SK-N-SH treated with all-trans-retinoic acid at 6 μM for 48 hours (cell line): ENCODE data around the gene CRLF2.

Source experiments
- ATAC-seq: fragments of 200-7000 bp; cut with Tn5 transposase; 3 replicates; pipeline ENCODE4 v1.9.1; 2020; ENCODE audit warnings: mild to moderate bottlenecking, moderate library complexity
- ARNTL ChIP-seq: fragments of 450-650 bp; formaldehyde crosslinking; IDR thresholded peaks from 2 replicates; pipeline ENCODE4 v1.5.0; 2020; ENCODE audit warnings: low read depth, mild to moderate bottlenecking, moderate library complexity, borderline replicate concordance
- BACH2 ChIP-seq: fragments of 250-450 bp; sonication (Bioruptor Pico); IDR thresholded peaks from 2 replicates; pipeline ENCODE4 v1.9.0; 2021; ENCODE audit warnings: mild to moderate bottlenecking, borderline replicate concordance
- CSDC2 ChIP-seq: fragments of 250-450 bp; sonication (Bioruptor Pico); IDR thresholded peaks from 2 replicates; pipeline ENCODE4 v1.5.0; 2020; ENCODE audit warnings: mild to moderate bottlenecking, moderate library complexity
- CSRNP3 ChIP-seq: fragments of 250-450 bp; sonication (Bioruptor Pico); IDR thresholded peaks from 2 replicates; pipeline ENCODE4 v1.5.1; 2021; ENCODE audit warnings: mild to moderate bottlenecking, moderate library complexity
- ESRRG ChIP-seq: fragments of 250-450 bp; sonication (Bioruptor Pico); IDR thresholded peaks from 2 replicates; pipeline ENCODE4 v1.6.1; 2021; ENCODE audit warnings: mild to moderate bottlenecking
- GLIS3 ChIP-seq: fragments of 250-450 bp; sonication (Bioruptor Pico); IDR thresholded peaks from 2 replicates; pipeline ENCODE4 v1.5.0; 2020; ENCODE audit warnings: mild to moderate bottlenecking, moderate library complexity
- ISL1 ChIP-seq: fragments of 250-450 bp; sonication (Bioruptor Pico); IDR thresholded peaks from 2 replicates; pipeline ENCODE4 v2.1.2; 2022; ENCODE audit warnings: mild to moderate bottlenecking, moderate library complexity
- OSR1 ChIP-seq: fragments of 250-450 bp; sonication (Bioruptor Pico); IDR thresholded peaks from 2 replicates; pipeline ENCODE4 v1.8.0; 2022; ENCODE audit warnings: moderate library complexity, mild to moderate bottlenecking, inconsistent platforms
- PATZ1 ChIP-seq: fragments of 250-450 bp; sonication (Bioruptor Pico); IDR thresholded peaks from 2 replicates; pipeline ENCODE4 v1.8.0; 2020; ENCODE audit warnings: mild to moderate bottlenecking, moderate library complexity, borderline replicate concordance
- POU6F1 ChIP-seq: fragments of 250-450 bp; sonication (Bioruptor Pico); IDR thresholded peaks from 2 replicates; pipeline ENCODE4 v1.8.0; 2021; ENCODE audit warnings: low read depth, mild to moderate bottlenecking, moderate library complexity, borderline replicate concordance
- PPARA ChIP-seq: fragments of 250-450 bp; sonication (Bioruptor Pico); IDR thresholded peaks from 2 replicates; pipeline ENCODE4 v1.5.0; 2020; ENCODE audit warnings: mild to moderate bottlenecking, borderline replicate concordance
- RARB ChIP-seq: fragments of 250-450 bp; sonication (Bioruptor Pico); IDR thresholded peaks from 2 replicates; pipeline ENCODE4 v1.8.0; 2021; ENCODE audit warnings: mild to moderate bottlenecking, moderate library complexity
- TCF4 ChIP-seq: fragments of 250-450 bp; sonication (Bioruptor Pico); IDR thresholded peaks from 2 replicates; pipeline ENCODE4 v1.8.0; 2021; ENCODE audit warnings: mild to moderate bottlenecking, moderate library complexity, borderline replicate concordance
- TOX ChIP-seq: fragments of 250-450 bp; sonication (Bioruptor Pico); IDR thresholded peaks from 2 replicates; pipeline ENCODE4 v1.8.0; 2021; ENCODE audit warnings: mild to moderate bottlenecking, moderate library complexity, borderline replicate concordance
- ZC3H10 ChIP-seq: fragments of 250-450 bp; sonication (Bioruptor Pico); IDR thresholded peaks from 2 replicates; pipeline ENCODE4 v1.5.1; 2021; ENCODE audit warnings: mild to moderate bottlenecking, moderate library complexity
- ZFP3 ChIP-seq: fragments of 250-450 bp; sonication (Bioruptor Pico); IDR thresholded peaks from 2 replicates; pipeline ENCODE4 v1.5.0; 2020; ENCODE audit warnings: mild to moderate bottlenecking, moderate library complexity
- ZNF565 ChIP-seq: fragments of 450-650 bp; formaldehyde crosslinking; conservative IDR thresholded peaks from 2 replicates; pipeline ENCODE4 v1.5.0; 2020; ENCODE audit warnings: low read depth, mild to moderate bottlenecking, moderate library complexity
- ZNF8 ChIP-seq: fragments of 450-650 bp; formaldehyde crosslinking; IDR thresholded peaks from 2 replicates; pipeline ENCODE4 v1.5.0; 2020; ENCODE audit warnings: mild to moderate bottlenecking, moderate library complexity
- TF ChIP-seq, protein P1 (sequence below): fragments of 250-450 bp; sonication (Bioruptor Pico); IDR thresholded peaks from 2 replicates; pipeline ENCODE4 v1.5.1; 2020; ENCODE audit warnings: low read depth, mild to moderate bottlenecking, moderate library complexity
- TF ChIP-seq, protein P2 (sequence below): fragments of 250-450 bp; sonication (Bioruptor Pico); IDR thresholded peaks from 2 replicates; pipeline ENCODE4 v1.5.0; 2020; ENCODE audit warnings: mild to moderate bottlenecking, moderate library complexity

The CRLF2 gene

GRCh38 chrX:1164322-1165288, 47.8 kb downstream of the CRLF2 start:
- no peak for ATAC-seq
- TF ChIP-seq POU6F1 (no peak), TOX (CRISPR knock-in tag) (no peak), OSR1 (CRISPR knock-in tag) (no peak), ESRRG (CRISPR knock-in tag) (no peak), CSDC2 (no peak)

GRCh38 chrX:1163231-1163630, 49.2 kb downstream of the CRLF2 start:
- TF ChIP-seq ZNF8 = no peak
- TF ChIP-seq ZFP3 (CRISPR knock-in tag) = no peak
- TF ChIP-seq, protein P1, sequence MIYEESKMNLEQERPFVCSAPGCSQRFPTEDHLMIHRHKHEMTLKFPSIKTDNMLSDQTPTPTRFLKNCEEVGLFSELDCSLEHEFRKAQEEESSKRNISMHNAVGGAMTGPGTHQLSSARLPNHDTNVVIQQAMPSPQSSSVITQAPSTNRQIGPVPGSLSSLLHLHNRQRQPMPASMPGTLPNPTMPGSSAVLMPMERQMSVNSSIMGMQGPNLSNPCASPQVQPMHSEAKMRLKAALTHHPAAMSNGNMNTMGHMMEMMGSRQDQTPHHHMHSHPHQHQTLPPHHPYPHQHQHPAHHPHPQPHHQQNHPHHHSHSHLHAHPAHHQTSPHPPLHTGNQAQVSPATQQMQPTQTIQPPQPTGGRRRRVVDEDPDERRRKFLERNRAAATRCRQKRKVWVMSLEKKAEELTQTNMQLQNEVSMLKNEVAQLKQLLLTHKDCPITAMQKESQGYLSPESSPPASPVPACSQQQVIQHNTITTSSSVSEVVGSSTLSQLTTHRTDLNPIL (CRISPR knock-in tag) = no peak
- TF ChIP-seq CSDC2 = no peak
- no peak for TF ChIP-seq TOX (CRISPR knock-in tag)
- no peak for TF ChIP-seq TCF4
- TF ChIP-seq POU6F1 = no peak
- TF ChIP-seq, protein P2, sequence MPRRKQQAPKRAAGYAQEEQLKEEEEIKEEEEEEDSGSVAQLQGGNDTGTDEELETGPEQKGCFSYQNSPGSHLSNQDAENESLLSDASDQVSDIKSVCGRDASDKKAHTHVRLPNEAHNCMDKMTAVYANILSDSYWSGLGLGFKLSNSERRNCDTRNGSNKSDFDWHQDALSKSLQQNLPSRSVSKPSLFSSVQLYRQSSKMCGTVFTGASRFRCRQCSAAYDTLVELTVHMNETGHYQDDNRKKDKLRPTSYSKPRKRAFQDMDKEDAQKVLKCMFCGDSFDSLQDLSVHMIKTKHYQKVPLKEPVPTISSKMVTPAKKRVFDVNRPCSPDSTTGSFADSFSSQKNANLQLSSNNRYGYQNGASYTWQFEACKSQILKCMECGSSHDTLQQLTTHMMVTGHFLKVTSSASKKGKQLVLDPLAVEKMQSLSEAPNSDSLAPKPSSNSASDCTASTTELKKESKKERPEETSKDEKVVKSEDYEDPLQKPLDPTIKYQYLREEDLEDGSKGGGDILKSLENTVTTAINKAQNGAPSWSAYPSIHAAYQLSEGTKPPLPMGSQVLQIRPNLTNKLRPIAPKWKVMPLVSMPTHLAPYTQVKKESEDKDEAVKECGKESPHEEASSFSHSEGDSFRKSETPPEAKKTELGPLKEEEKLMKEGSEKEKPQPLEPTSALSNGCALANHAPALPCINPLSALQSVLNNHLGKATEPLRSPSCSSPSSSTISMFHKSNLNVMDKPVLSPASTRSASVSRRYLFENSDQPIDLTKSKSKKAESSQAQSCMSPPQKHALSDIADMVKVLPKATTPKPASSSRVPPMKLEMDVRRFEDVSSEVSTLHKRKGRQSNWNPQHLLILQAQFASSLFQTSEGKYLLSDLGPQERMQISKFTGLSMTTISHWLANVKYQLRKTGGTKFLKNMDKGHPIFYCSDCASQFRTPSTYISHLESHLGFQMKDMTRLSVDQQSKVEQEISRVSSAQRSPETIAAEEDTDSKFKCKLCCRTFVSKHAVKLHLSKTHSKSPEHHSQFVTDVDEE (CRISPR knock-in tag) = no peak
- TF ChIP-seq CSRNP3 = no peak
- TF ChIP-seq BACH2 (CRISPR knock-in tag) = no peak
- TF ChIP-seq RARB (CRISPR knock-in tag) = no peak
- TF ChIP-seq PPARA (CRISPR knock-in tag) = no peak
- TF ChIP-seq ARNTL (CRISPR knock-in tag) = no peak
- TF ChIP-seq ISL1 (CRISPR knock-in tag) = no peak
- no peak for TF ChIP-seq PATZ1 (CRISPR knock-in tag)
- no peak for TF ChIP-seq GLIS3 (CRISPR knock-in tag)
- TF ChIP-seq ZC3H10 (CRISPR knock-in tag) = no peak
- TF ChIP-seq ZNF565 (CRISPR knock-in tag) = no peak
- no peak for ATAC-seq
